Peyer's patch (tissue), 4 donors: ENCODE results near the gene RFX2.

Source experiments
- CTCF ChIP-seq, 6 experiments: fragments of 450-650 bp in 4 of 6; fragments of 200-600 bp in 2 of 6; sonication (generic) in 1 of 6; IDR thresholded peaks; one replicate each; pipeline ENCODE4 v1.5.1; 2017 to 2019; ENCODE audit warnings: antibody characterized with exemption in 6 of 6, mild to moderate bottlenecking in 3 of 6, moderate library complexity in 1 of 6
- POLR2A ChIP-seq, 2 donors: fragments of 450-650 bp; IDR thresholded peaks; one replicate each; pipeline ENCODE4 v1.5.1; 2017; ENCODE audit warnings: antibody characterized with exemption in 2 of 2, mild to moderate bottlenecking in 2 of 2, moderate library complexity in 2 of 2

GRCh38 chr19:6011206-6011605, 99.1 kb downstream of the RFX2 start:
- no peak for TF ChIP-seq POLR2A (IDR thresholded peaks at IDR 0.05)
- no peak for TF ChIP-seq CTCF (IDR thresholded peaks at IDR 0.05)
